ENCODE data around the gene ADAMTS20. TPM values are rescaled to one million over a fixed set of nuclear protein-coding genes. Genes with fewer than 3 reads are reported as not detected.

ADAMTS20 gene
- total and polyA plus RNA-seq, 2 donors (not counting 1 experiment from before 2014, with no cell fraction given) = not detected

- no peaks in the 10 kb centered on the region for H3K27me3 ChIP-seq (ENCODE audit: control insufficient read depth, insufficient read depth, low read length)
- H3K9me3 ChIP-seq (ENCODE audit: control insufficient read depth, insufficient read depth, low read depth, low read length) = no peaks in the 10 kb centered on the region
- H3K36me3 ChIP-seq (ENCODE audit: control insufficient read depth, insufficient read depth, low read length) = no peaks in the 10 kb centered on the region
- H3K79me2 ChIP-seq (ENCODE audit: control insufficient read depth, insufficient read depth, low read length) = no peaks in the 10 kb centered on the region
- TF ChIP-seq EZH2 (IDR thresholded peaks at IDR 0.05; ENCODE audit: low read length, missing control alignments) (no peak), CTCF (conservative IDR thresholded peaks at IDR 0.05 in 1 of 2, IDR thresholded peaks at IDR 0.05 in 1 of 2; ENCODE audit: low read depth in 1 of 2, low read length in 2 of 2) (no peak)
- no peak overlapping the region for H2AFZ ChIP-seq (ENCODE audit: low read length)
- H3K4me1 ChIP-seq (ENCODE audit: control insufficient read depth, extremely low read depth, insufficient read depth, low read length) = peaks cover 5% of the 10 kb centered on the region
- peak; percentile 74 to 96 for DNase-seq (ENCODE audit: low read depth in 2 of 2)
- H3K4me3 ChIP-seq (replicated peaks in 1 of 4; ENCODE audit: control extremely low read depth in 1 of 4, insufficient read depth in 1 of 4, low read depth in 3 of 4, low read length in 4 of 4) = no peak overlapping the region
- H3K4me2 ChIP-seq (ENCODE audit: extremely low read depth, insufficient read depth, low read length) = no peak overlapping the region
- no peak overlapping the region for H3K9ac ChIP-seq (ENCODE audit: insufficient read depth, low read length)
- H3K27ac ChIP-seq (ENCODE audit: insufficient read depth, low read length) = peak overlapping the region; percentile 67
- H4K20me1 ChIP-seq (ENCODE audit: control insufficient read depth, extremely low read depth, insufficient read depth, low read length) = no peaks in the 10 kb centered on the region
Observed at GRCh38 chr12:43309959-43310358, 242.0 kb downstream of the ADAMTS20 start.

- Histone ChIP-seq H2AFZ (ENCODE audit: low read length) (no peak overlapping the region), H3K9me3 (ENCODE audit: control insufficient read depth, insufficient read depth, low read depth, low read length) (no peaks in the 10 kb centered on the region), H3K9ac (ENCODE audit: insufficient read depth, low read length) (no peak overlapping the region), H3K4me2 (ENCODE audit: extremely low read depth, insufficient read depth, low read length) (no peak overlapping the region), H3K36me3 (ENCODE audit: control insufficient read depth, insufficient read depth, low read length) (no peaks in the 10 kb centered on the region), H3K27me3 (ENCODE audit: control insufficient read depth, insufficient read depth, low read length) (no peaks in the 10 kb centered on the region), H3K79me2 (ENCODE audit: control insufficient read depth, insufficient read depth, low read length) (no peaks in the 10 kb centered on the region), H3K4me1 (ENCODE audit: control insufficient read depth, extremely low read depth, insufficient read depth, low read length) (peaks cover 5% of the 10 kb centered on the region), H3K4me3 (replicated peaks in 1 of 4; ENCODE audit: control extremely low read depth in 1 of 4, insufficient read depth in 1 of 4, low read depth in 3 of 4, low read length in 4 of 4) (no peak overlapping the region), H3K27ac (ENCODE audit: insufficient read depth, low read length) (no peak overlapping the region), H4K20me1 (ENCODE audit: control insufficient read depth, extremely low read depth, insufficient read depth, low read length) (no peaks in the 10 kb centered on the region)
- TF ChIP-seq CTCF (conservative IDR thresholded peaks at IDR 0.05 in 1 of 2, IDR thresholded peaks at IDR 0.05 in 1 of 2; ENCODE audit: low read depth in 1 of 2, low read length in 2 of 2) (no peak), EZH2 (IDR thresholded peaks at IDR 0.05; ENCODE audit: low read length, missing control alignments) (no peak)
- DNase-seq (ENCODE audit: low read depth in 2 of 2) = no peak
Observed at GRCh38 chr12:43308776-43309175, 243.2 kb downstream of the ADAMTS20 start.

- Histone ChIP-seq H3K27me3 (ENCODE audit: control insufficient read depth, insufficient read depth, low read length) (no peaks in the 10 kb centered on the region), H3K4me1 (ENCODE audit: control insufficient read depth, extremely low read depth, insufficient read depth, low read length) (peaks cover 5% of the 10 kb centered on the region), H3K9me3 (ENCODE audit: control insufficient read depth, insufficient read depth, low read depth, low read length) (no peaks in the 10 kb centered on the region), H3K4me3 (replicated peaks in 1 of 4; ENCODE audit: control extremely low read depth in 1 of 4, insufficient read depth in 1 of 4, low read depth in 3 of 4, low read length in 4 of 4) (no peak overlapping the region), H3K4me2 (ENCODE audit: extremely low read depth, insufficient read depth, low read length) (no peak overlapping the region), H2AFZ (ENCODE audit: low read length) (no peak overlapping the region), H3K36me3 (ENCODE audit: control insufficient read depth, insufficient read depth, low read length) (no peaks in the 10 kb centered on the region), H3K79me2 (ENCODE audit: control insufficient read depth, insufficient read depth, low read length) (no peaks in the 10 kb centered on the region), H4K20me1 (ENCODE audit: control insufficient read depth, extremely low read depth, insufficient read depth, low read length) (no peaks in the 10 kb centered on the region), H3K27ac (ENCODE audit: insufficient read depth, low read length) (no peak overlapping the region), H3K9ac (ENCODE audit: insufficient read depth, low read length) (no peak overlapping the region)
- DNase-seq (ENCODE audit: low read depth in 2 of 2) = peak in 1 of 2 donors; percentile 68
- TF ChIP-seq CTCF (conservative IDR thresholded peaks at IDR 0.05 in 1 of 2, IDR thresholded peaks at IDR 0.05 in 1 of 2; ENCODE audit: low read depth in 1 of 2, low read length in 2 of 2) (no peak), EZH2 (IDR thresholded peaks at IDR 0.05; ENCODE audit: low read length, missing control alignments) (no peak)
Observed at GRCh38 chr12:43307126-43307525, 244.9 kb downstream of the ADAMTS20 start.

Data from fibroblast of lung (primary cell).